HepG2 (cell line): ENCODE data around the gene OR6A2. TPM values are rescaled to one million over a fixed set of nuclear protein-coding genes. Genes with fewer than 3 reads are reported as not detected.

Experiments used
- CEBPG ChIP-seq: IDR thresholded peaks from 2 replicates; pipeline ENCODE4 v1.6.1; 2016
- MNT ChIP-seq: fragments of 450-650 bp; IDR thresholded peaks from 2 replicates; pipeline ENCODE4 v1.6.1; 2016
- NR2F2 ChIP-seq: IDR thresholded peaks from 2 replicates; pipeline ENCODE4 v1.6.1; 2012; ENCODE audit warnings: low read depth, inconsistent platforms, borderline replicate concordance
- NR2F6 ChIP-seq, 2 experiments: IDR thresholded peaks; 2 replicates each; pipeline ENCODE4 v1.6.1; 2016; ENCODE audit warnings: antibody characterized with exemption in 1 of 2, mild to moderate bottlenecking in 1 of 2
- POLR2AphosphoS2 ChIP-seq: IDR thresholded peaks from 2 replicates; pipeline ENCODE4 v1.6.1; 2011; ENCODE audit warnings: low read depth, low read length, improper control_type of control experiment
- RBM39 ChIP-seq: fragments of 200-400 bp; formaldehyde crosslinking; IDR thresholded peaks from one replicate; pipeline ENCODE4 v1.6.1; 2018; ENCODE audit warnings: antibody characterized with exemption, mild to moderate bottlenecking, low read depth, low read length; ENCODE audit not compliant: poor library complexity, severe bottlenecking
- TARDBP ChIP-seq: sonication (generic); formaldehyde crosslinking; IDR thresholded peaks from 2 replicates; pipeline ENCODE4 v1.8.0; 2022; ENCODE audit warnings: mild to moderate bottlenecking, missing genetic modification reagents
- ZNF318 ChIP-seq: sonication (generic); formaldehyde crosslinking; IDR thresholded peaks from 2 replicates; pipeline ENCODE4 v1.4.0; 2020; ENCODE audit warnings: mild to moderate bottlenecking, missing genetic modification reagents
- ZNF564 ChIP-seq: sonication (generic); formaldehyde crosslinking; IDR thresholded peaks from 2 replicates; pipeline ENCODE4 v1.8.1; 2023; ENCODE audit warnings: mild to moderate bottlenecking, missing genetic modification reagents
- ZNF770 ChIP-seq: sonication (generic); formaldehyde crosslinking; IDR thresholded peaks from 2 replicates; pipeline ENCODE4 v1.5.0; 2020; ENCODE audit warnings: mild to moderate bottlenecking, missing genetic modification reagents
- ZNF839 ChIP-seq: sonication (generic); formaldehyde crosslinking; IDR thresholded peaks from 2 replicates; pipeline ENCODE4 v1.4.0; 2020; ENCODE audit warnings: missing genetic modification reagents, mild to moderate bottlenecking, borderline replicate concordance
- polyA plus RNA-seq, 8 experiments: library from polyadenylated mRNA; depleted of rRNA in 3 of 8; stranded (reverse) in 7 of 8; unstranded in 1 of 8; fragments of >200 nt; fragmentation: Illumina TruSeq in 4 of 8; extraction: Trizol in 4 of 8; gene quantifications; 2 replicates each; pipeline versions ENCODE4 v1.2.1 to v1.2.3, GENCODE V29; 2011 to 2016; ENCODE audit warnings: low read depth in 4 of 8, missing spikeins in 1 of 8, mixed read lengths in 1 of 8; ENCODE audit not compliant: insufficient read depth in 1 of 8
- total RNA-seq, 5 experiments: library from RNA; depleted of rRNA; stranded (reverse); fragments of >200 nt; fragmentation: Illumina TruSeq; extraction: Trizol; gene quantifications; 2 replicates each; pipeline ENCODE4 v1.2.3, GENCODE V29; 2016; ENCODE audit warnings: low read depth in 1 of 5

Gene OR6A2
- total and polyA plus RNA-seq, 2 of the 13 experiments (the other 11 are each of a cell fraction or from before 2014, with no cell fraction given), result not detected

- TF ChIP-seq ZNF770 (CRISPR knock-in tag) (no peak), NR2F2 (0 out of 2 replicates have a peak, but pooled peaks have one; percentile 17), POLR2AphosphoS2 (no peak), ZNF839 (no peak), RBM39 (no peak), ZNF318 (CRISPR knock-in tag) (no peak), TARDBP (CRISPR knock-in tag) (no peak), CEBPG (CRISPR knock-in tag) (peak; percentile 82), NR2F6 (IDR thresholded peaks at IDR 0.05) (peak; percentile 37; the same call in 1 of the 2 replicates), NR2F6 (CRISPR knock-in tag; IDR thresholded peaks at IDR 0.05) (peak; percentile 52; the same call in 1 of the 2 replicates), MNT (no peak), ZNF564 (CRISPR knock-in tag) (no peak)
These were observed 4.8 kb downstream of the OR6A2 start (continued) for GRCh38 chr11:6794639-6795038.
